LNCAP (cell line): ENCODE measurements around the gene TRUB1.

Source experiments
- CTCF ChIP-seq: fragments of 450-650 bp; IDR thresholded peaks from 2 replicates; pipeline ENCODE4 v1.5.1; 2017; ENCODE audit warnings: mild to moderate bottlenecking

The TRUB1 gene

GRCh38 chr10:115026056-115026745 is 88.2 kb downstream of the TRUB1 start:
- TF ChIP-seq CTCF = no peak

DNA sequence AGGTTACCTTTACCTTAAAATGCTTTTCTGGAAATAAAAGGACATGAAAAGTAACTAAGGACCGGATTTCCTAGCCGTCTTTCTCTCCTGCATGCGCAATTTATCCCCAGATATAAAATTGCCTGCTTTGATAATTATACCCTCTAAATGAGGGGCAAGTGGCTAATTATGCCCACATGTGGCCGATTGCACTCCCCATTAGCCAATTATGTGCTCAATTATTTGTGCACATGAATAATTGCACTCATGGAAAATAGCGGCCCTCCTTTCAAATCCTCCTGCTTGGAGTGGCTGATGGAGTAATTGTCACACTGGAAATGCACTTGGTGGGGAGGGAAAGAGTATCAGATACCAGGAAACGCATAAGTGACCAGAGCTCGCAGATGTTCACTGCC is 88.7 kb downstream of the TRUB1 start:
- TF ChIP-seq CTCF = no peak
